GM18499 (cell line): ENCODE results near the gene PIK3R1.

Experiments
- ATAC-seq: cut with Tn5 transposase; IDR thresholded peaks from one replicate; pipeline ENCODE4 v1.9.1; 2021; ENCODE audit warnings: moderate number of reproducible peaks; ENCODE audit not compliant: insufficient read depth, unreplicated experiment

The PIK3R1 gene

GRCh38 chr5:68266457-68266856 lies 50.9 kb downstream of the PIK3R1 start:
- no peak for ATAC-seq

- no peak for ATAC-seq
Observed at GRCh38 chr5:68267066-68267465, 51.5 kb downstream of the PIK3R1 start.

GRCh38 chr5:68268101-68268851 lies 52.7 kb downstream of the PIK3R1 start:
- no peak for ATAC-seq

DNA sequence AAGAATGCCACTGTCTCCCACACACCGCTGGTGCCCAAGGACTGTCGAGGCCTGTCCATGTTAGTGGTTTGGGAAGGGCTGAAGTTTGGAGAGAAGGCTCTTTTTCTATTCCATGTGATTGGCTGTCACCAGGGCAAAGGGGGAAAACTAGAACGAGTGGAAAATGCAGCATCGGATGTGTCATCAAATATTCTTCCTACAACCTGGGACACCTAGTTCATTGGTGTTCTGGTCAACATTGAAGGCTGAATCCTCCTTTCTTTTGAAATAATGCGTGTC lies 53.2 kb downstream of the PIK3R1 start:
- ATAC-seq: no peak

DNA sequence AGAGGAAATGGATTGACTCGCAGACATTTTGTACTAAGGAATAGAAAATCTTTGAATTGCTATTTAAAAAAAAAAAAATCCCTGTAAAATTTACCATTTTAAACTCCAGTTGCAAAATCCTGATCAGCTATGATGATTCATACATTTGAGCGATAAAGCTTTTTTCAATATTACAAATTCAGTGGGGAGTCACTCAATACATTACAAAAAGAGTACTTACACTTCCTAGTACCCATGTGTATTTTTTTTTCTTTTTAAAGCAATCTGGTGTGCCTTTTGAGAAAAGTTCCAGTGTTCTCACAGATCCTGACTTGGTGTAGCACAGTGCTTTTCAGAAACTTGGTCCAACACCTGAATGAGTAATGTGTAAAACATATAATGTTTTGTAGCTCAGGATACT lies 54.3 kb downstream of the PIK3R1 start:
- ATAC-seq: no peak

DNA sequence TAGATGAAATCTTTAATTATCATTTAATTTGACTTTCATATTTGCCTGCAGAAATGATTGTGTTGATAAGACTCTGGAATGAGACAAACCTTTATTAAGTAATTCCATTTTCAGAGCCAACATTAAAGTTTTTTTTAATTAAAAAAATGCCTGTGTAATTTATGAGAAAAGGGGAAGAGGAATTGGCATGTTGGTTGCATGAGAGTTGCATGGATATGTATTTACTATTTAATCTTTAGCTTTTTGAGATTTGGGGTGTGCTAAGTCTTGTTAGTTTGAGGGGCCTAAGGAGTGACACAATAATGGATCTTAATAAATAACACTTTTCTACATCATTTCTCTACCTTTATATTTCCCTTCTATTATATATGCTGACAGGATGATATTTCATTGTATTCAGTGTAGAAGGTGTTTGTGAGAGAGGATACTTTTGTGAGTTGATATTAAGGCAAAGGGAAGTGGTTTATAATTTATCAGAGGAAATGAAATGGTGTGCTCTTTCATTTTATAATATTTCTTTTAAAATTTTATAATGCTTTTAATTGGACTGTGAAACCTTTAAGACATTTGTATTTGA lies 54.9 kb downstream of the PIK3R1 start:
- no peak for ATAC-seq

DNA sequence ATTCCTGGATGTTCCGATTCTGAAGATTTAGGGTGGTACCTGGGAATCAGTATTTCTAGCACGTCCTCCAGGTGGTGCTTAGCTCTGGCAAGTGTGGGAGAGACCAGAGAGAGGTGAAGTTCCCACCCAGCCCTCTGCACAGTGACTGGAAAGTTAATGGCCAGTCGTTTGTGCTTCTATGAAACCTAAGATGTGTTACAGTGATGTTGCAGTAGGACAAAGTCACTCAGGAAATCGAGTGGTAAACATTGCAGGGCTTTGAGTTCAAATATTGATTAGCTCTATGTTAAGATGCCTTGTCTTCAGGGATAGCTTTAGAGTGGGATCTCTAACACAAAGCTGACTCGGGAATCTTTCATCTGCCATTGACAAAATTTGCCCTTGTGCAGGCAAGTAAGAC lies 55.6 kb downstream of the PIK3R1 start:
- no peak for ATAC-seq

DNA sequence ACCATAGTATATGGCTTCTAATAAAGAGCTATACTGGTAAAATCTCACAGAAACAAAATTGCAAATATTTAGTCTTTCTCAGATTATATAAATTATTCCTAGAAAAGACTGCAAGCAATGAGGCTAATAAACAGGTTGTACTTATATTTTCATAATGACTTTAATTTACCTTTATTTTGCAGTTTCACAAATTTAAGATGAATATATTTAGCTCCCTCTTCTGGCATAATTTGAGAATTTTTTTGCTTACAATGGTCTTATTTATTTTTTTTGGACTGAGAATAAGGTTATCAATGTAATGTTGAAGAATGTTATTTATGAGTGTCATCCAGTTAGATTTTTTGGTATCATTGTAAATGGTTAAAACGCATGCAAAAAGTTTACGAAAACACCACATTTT lies 56.7 kb downstream of the PIK3R1 start:
- ATAC-seq: no peak

- ATAC-seq: peak; percentile 42
Observed at GRCh38 chr5:68273717-68274409, 58.3 kb downstream of the PIK3R1 start.

DNA sequence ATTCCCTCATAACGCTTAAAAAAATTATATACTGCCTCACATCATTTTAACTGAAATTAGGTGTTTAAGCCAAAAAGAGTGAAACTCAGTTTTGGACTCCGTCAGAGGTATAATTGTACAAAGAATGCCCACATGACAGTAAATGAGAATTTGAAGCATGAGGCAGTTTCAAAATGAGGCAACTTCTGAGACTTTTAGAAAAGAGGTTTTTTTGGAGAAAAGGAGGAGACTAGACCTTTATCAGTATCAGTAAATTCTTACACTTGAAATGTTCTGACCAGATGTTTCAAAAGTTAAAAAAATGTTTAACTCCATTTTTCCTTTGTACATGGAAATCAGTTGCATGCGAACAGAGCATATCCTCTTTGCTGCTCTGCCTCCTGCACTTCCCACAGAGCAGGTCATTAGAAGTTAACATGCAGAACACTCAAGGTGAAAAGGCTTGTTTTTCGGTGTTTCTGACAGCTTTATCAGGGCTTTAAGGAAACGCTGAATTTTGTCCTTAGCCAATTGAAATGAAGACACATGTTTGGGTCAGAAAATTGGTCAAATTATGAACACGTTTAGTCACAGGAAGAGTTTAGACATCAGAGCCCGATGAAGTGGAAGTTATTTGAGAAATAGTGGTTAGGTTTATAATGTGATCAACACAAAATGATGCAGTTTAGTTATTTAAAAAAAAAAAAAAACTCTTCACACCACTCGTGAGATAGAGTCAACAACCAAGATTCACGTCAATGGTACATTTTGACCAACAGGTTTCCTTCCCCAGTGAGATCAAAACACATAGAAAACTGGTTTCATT lies 59.5 kb downstream of the PIK3R1 start:
- no peak for ATAC-seq

DNA sequence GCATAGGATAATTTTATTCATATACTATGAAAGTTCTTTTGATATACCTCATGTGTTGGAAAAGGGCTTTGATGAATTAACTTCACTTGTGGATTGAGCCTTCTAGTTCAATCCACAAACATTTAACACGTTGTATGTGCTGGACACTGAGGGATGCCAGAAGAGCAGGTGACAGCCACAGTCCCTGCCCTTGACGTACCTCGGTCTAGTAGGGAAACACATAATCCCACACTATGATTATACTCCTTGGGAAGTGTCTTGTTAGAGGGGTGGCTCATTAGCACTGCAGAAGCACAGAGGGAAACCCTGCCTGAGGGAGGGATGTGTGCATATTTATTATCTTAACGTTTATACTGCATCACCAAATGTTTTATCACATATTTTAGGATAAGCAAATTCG lies 61.2 kb downstream of the PIK3R1 start:
- ATAC-seq: no peak

DNA sequence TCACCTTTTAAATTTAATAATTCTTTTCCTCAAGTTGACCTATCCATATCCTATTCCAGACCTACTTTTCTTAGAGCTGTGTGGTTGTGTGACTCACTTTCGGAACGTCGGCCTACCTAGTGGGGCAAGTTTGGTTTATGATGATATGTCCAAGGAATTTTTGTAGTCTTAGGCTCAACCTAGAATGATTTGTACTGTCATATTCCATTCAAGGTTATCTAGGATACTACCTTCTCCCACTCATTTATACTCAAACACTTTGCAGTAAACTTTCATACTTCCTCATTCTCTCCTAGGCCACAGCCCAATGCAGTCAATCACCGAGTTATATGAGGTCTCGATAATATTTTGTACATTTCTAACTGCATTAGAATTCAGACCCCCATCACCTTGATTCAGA lies 61.9 kb downstream of the PIK3R1 start:
- ATAC-seq: no peak

- no peak for ATAC-seq
Observed at GRCh38 chr5:68279984-68280383, 64.4 kb downstream of the PIK3R1 start.

DNA sequence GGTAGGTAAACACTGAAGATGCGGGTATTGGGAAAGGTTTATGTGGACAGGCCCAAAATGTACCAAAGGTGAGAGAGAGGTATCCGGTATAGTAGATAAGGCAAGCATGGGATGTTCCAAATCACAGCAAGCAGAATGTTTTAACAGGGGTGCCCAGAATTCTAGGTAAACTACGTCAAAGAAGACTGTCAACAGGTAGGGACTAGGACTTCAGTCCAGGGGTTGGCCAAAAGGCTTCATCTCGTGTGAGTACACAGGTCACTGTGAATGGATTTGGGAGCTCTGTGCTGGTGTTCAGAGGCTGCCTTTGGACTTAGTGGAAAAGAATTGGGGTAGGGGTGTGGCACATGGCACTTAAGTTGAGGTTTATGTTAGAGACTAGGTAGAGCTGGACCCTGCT lies 66.4 kb downstream of the PIK3R1 start:
- ATAC-seq: no peak

GRCh38 chr5:68283766-68284165 lies 68.2 kb downstream of the PIK3R1 start:
- ATAC-seq: no peak

- no peak for ATAC-seq
Observed at GRCh38 chr5:68285075-68285840, 69.7 kb downstream of the PIK3R1 start.

GRCh38 chr5:68285851-68286611 lies 70.5 kb downstream of the PIK3R1 start:
- ATAC-seq: no peak

DNA sequence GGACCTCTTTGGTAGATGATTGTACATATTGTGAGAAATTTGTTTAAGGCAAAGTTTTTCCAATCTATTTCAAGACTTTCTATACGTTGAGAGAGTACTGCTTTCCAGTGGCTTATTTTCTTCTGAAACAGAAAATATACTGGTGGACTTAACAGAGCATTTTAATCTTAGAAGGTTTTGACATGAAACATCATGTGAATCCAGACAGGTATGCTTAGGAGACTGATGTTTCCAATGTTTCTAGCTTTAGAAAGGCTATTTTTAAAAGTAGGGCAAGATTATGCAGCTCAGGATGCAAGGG lies 71.0 kb downstream of the PIK3R1 start:
- no peak for ATAC-seq

DNA sequence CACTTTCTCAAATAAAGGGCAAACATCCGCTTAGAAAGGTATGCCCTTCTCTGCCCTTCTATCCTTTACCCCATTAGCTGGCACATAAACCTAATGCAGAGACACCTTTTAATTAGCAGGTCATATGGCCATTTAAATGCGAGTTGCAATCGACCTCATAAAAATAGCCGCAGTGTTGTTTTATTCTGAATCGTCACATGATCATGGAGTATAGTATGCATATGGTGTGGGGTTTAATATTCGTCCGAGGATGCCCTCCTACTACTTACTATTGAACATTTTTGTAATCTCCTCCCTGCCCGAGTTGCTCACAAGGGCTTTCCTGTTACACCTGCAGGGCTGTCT lies 72.0 kb downstream of the PIK3R1 start:
- ATAC-seq: no peak
